Caco-2 (cell line): Measurements from ENCODE around the gene DGKE. TPM values are rescaled to one million over a fixed set of nuclear protein-coding genes. Genes with fewer than 3 reads are reported as not detected.

Experiments
- BruUV-seq: library from RNA; stranded (reverse); fragments of 400-500 nt; replicated peaks from 2 replicates; lab custom pipeline; 2021; lab: Mats Ljungman, UMichigan
- CTCF ChIA-PET: fragments of 300-600 bp; sonication (Branson Sonifier 250); formaldehyde crosslinking; loops from one replicate; lab custom pipeline; 2022; ENCODE audit warnings: antibody characterized with exemption; lab: Charles Lee
- POLR2A ChIA-PET: fragments of 300-600 bp; sonication (Branson Sonifier 250); formaldehyde crosslinking; loops from one replicate; lab custom pipeline; 2022; ENCODE audit warnings: antibody characterized with exemption; lab: Charles Lee
- DNase-seq, 2 experiments: peaks; one replicate each; pipeline versions ENCODE4 v3.0.0 to v3.0.0-alpha.2; 2020 to 2022
- H3K27me3 ChIP-seq: replicated peaks from 2 replicates; pipeline ENCODE4 v1.6.0; 2011; ENCODE audit warnings: low read length; ENCODE audit not compliant: control insufficient read depth, insufficient read depth
- H3K36me3 ChIP-seq: 2 replicates; pipeline ENCODE4 v1.5.1; 2011; ENCODE audit warnings: low read length; ENCODE audit not compliant: control insufficient read depth, insufficient read depth
- H3K4me1 ChIP-seq: fragments of 250-450 bp; sonication (Bioruptor Pico); 2 replicates; pipeline ENCODE4 v1.5.1; 2020; ENCODE audit warnings: mild to moderate bottlenecking
- H3K4me3 ChIP-seq: 2 replicates; pipeline ENCODE4 v1.5.1; 2011; ENCODE audit warnings: low read depth, mild to moderate bottlenecking, control low read depth, low read length
- H3K9me3 ChIP-seq: fragments of 250-450 bp; sonication (Bioruptor Pico); 2 replicates; pipeline ENCODE4 v1.5.1; 2020; ENCODE audit warnings: mild to moderate bottlenecking, moderate library complexity
- H3K27ac Mint-ChIP-seq: one replicate; pipeline ENCODE4 v1.8.0; 2022; ENCODE audit warnings: mixed read lengths; ENCODE audit not compliant: unreplicated experiment
- H3K27me3 Mint-ChIP-seq: one replicate; pipeline ENCODE4 v1.8.0; 2022; ENCODE audit warnings: mixed read lengths; ENCODE audit not compliant: insufficient read depth, unreplicated experiment
- H3K36me3 Mint-ChIP-seq: one replicate; pipeline ENCODE4 v1.8.0; 2022; ENCODE audit warnings: mild to moderate bottlenecking, mixed read lengths; ENCODE audit not compliant: insufficient read depth, unreplicated experiment
- H3K4me1 Mint-ChIP-seq: one replicate; pipeline ENCODE4 v1.8.0; 2022; ENCODE audit warnings: low read depth, mixed read lengths; ENCODE audit not compliant: unreplicated experiment
- H3K4me3 Mint-ChIP-seq: one replicate; pipeline ENCODE4 v1.8.0; 2022; ENCODE audit warnings: mild to moderate bottlenecking, moderate library complexity, mixed read lengths; ENCODE audit not compliant: unreplicated experiment
- H3K9me3 Mint-ChIP-seq: one replicate; pipeline ENCODE4 v1.8.0; 2022; ENCODE audit warnings: mixed read lengths; ENCODE audit not compliant: unreplicated experiment
- intact Hi-C: fragments of 100-400 bp; cut with micrococcal nuclease; formaldehyde crosslinking; loops from one replicate; pipeline ENCODE4 v1.10.0; 2022; ENCODE audit not compliant: unreplicated experiment
- total RNA-seq: library from RNA; stranded (reverse); gene quantifications from 2 replicates; pipeline ENCODE4 v1.2.3, GENCODE V29; 2022
- TF ChIP-seq, protein P1 (sequence below), 2 experiments: fragments of 200-600 bp in 1 of 2; IDR thresholded peaks; 1 replicate in 1 of 2; 2 replicates in 1 of 2; pipeline versions ENCODE4 v1.5.1 to v1.8.0; 2011 to 2022; ENCODE audit warnings: antibody characterized with exemption in 1 of 2, control low read depth in 1 of 2, inconsistent platforms in 1 of 2, low read depth in 1 of 2, low read length in 1 of 2, mild to moderate bottlenecking in 1 of 2, moderate library complexity in 1 of 2; ENCODE audit not compliant: insufficient read depth in 1 of 2, severe bottlenecking in 1 of 2, unreplicated experiment in 1 of 2

Gene DGKE
- total RNA-seq, 1 experiment from 2014 or later: 15.5 TPM

DNA sequence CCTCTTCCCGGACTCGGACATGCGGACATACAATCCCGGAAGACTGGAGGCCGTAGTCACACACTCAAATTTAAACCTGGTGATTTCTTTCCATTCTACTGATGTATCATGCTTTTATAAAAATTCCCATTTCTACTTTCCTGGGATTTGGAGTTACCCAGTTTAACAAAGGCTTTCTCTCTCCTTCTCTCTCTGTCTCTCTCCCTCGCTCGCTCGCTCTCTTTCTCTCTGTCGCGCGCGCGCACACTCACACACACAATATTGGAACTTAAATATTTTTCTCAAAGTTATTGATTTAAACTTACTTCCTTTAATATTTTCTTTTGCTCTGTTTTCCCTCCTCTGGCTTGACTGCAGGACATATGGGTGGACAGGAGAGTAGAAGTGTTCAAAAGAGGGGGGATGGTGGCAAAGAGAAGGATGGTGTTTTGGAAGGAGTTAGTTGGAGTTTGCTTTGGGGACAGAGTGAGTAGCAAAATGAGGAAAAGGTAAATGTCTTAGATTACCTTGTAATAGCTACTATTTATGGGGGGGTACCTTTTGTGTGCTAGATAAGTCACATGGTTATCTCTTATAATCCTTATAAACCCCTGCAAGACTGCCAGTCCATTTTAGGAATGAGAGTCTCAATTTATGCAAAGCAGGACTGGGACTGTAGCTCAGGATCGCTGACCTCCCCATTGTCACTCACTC, 80.8 kb downstream of the DGKE start:
- Histone ChIP-seq H3K9me3 (no peaks in the 10 kb centered on the region), H3K4me1 (peaks cover 22% of the 10 kb centered on the region), H3K36me3 (no peaks in the 10 kb centered on the region; the same call in 1 of the 2 replicates), H3K27me3 (no peaks in the 10 kb centered on the region), H3K4me3 (peak overlapping the region; percentile 90)
- ChIA-PET CTCF (interaction anchor here (0.5 to 1.4 kb wide), 4 partner anchors 25 to 95 kb away, joined by 3 to 13 read pairs (median 4); partner anchors contain the start of gene COIL), POLR2A (interaction anchor here (0.6 to 1.1 kb wide), 6 partner anchors 13 to 95 kb away, joined by 3 to 11 read pairs (median 4); partner anchors contain the start of genes C17orf67, DGKE and SCPEP1)
- H3K27ac Mint-ChIP-seq: peak overlapping the region; percentile 94
- intact Hi-C loops: loop anchor here (1.0 kb wide), 2 partner anchors 80 to 134 kb away; partner anchors contain the start of gene DGKE
- H3K36me3 Mint-ChIP-seq: peaks cover 22% of the 10 kb centered on the region
- BruUV-seq: no TSS peak
- peak overlapping the region; percentile 98 for H3K4me3 Mint-ChIP-seq
- DNase-seq: no peak
- no peaks in the 10 kb centered on the region for H3K27me3 Mint-ChIP-seq
- peaks cover 28% of the 10 kb centered on the region for H3K4me1 Mint-ChIP-seq
- TF ChIP-seq, protein P1, sequence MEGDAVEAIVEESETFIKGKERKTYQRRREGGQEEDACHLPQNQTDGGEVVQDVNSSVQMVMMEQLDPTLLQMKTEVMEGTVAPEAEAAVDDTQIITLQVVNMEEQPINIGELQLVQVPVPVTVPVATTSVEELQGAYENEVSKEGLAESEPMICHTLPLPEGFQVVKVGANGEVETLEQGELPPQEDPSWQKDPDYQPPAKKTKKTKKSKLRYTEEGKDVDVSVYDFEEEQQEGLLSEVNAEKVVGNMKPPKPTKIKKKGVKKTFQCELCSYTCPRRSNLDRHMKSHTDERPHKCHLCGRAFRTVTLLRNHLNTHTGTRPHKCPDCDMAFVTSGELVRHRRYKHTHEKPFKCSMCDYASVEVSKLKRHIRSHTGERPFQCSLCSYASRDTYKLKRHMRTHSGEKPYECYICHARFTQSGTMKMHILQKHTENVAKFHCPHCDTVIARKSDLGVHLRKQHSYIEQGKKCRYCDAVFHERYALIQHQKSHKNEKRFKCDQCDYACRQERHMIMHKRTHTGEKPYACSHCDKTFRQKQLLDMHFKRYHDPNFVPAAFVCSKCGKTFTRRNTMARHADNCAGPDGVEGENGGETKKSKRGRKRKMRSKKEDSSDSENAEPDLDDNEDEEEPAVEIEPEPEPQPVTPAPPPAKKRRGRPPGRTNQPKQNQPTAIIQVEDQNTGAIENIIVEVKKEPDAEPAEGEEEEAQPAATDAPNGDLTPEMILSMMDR (IDR thresholded peaks at IDR 0.05; ENCODE audit: insufficient read depth in 1 of 2, low read depth in 1 of 2, low read length in 1 of 2, severe bottlenecking in 1 of 2, unreplicated experiment in 1 of 2): no peak
- H3K9me3 Mint-ChIP-seq: peaks cover 6% of the 10 kb centered on the region

DNA sequence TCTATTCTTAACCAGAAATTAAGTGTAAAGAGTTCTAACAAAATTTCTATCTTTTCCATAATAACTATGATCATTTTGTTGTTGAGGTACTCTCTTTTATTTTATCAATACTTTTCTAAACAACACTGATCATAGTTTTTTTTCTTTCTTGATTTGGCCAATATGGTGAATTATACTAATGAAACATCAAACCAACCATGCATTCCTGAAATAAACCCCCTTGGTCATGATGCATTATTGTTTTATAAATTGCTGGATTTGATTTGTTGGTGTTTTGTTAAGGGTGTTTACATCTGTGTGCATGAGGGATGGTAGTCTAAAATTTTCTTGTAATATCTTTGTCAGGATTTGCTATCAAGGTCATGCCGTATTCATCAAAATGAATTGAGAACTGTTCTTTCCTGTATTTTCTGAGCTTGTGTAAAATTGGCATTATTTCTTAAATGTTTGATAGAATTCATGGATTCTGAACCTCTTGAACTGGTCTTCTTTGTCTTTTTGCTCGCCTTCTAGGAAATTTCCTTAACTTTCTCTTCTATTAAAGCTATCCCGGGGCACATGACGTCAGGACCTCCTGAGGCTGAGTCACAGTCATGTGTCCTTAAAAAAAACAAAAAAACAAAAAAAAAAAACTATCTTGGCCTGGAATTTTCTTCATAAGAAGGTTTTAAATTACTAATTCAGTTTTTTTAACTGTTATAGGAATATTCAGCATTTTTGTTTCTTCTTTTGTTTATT, 83.8 kb downstream of the DGKE start:
- POLR2A ChIA-PET: no interaction called here
- no peaks in the 10 kb centered on the region for H3K27me3 ChIP-seq

DNA sequence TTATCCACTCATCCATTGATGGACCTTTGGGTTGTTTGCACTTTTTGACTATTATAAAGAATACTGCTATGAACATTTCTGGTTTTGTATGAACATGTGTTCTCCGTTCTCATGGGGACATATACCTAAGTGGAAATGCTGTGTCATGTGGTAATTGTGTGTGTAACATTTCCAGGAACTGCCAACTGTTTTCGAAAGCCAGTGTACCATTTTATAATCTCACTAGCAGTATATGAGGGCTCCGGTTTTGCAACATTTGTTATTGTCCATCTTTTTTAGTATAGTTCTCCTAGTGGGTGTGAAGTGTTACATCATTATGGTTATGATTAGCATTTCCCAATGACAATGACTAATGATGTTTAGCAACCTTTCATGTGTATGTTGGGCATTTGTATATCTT, 85.0 kb downstream of the DGKE start:
- no TSS peak for BruUV-seq
- H3K9me3 Mint-ChIP-seq: peaks cover 11% of the 10 kb centered on the region

More for the DNA sequence above, 83.8 kb downstream of the DGKE start:
- no peak for DNase-seq
- Mint-ChIP-seq H3K36me3 (peaks cover 12% of the 10 kb centered on the region), H3K27me3 (no peaks in the 10 kb centered on the region), H3K9me3 (peaks cover 11% of the 10 kb centered on the region), H3K27ac (no peak overlapping the region), H3K4me1 (peaks cover 23% of the 10 kb centered on the region), H3K4me3 (no peak overlapping the region)
- CTCF ChIA-PET: no interaction called here
- Histone ChIP-seq H3K4me1 (peaks cover 14% of the 10 kb centered on the region), H3K36me3 (no peaks in the 10 kb centered on the region), H3K4me3 (no peak overlapping the region), H3K9me3 (no peaks in the 10 kb centered on the region; the same call in 1 of the 2 replicates)
- BruUV-seq: no TSS peak
- intact Hi-C loops: no loop called here
- TF ChIP-seq, protein P1 (IDR thresholded peaks at IDR 0.05; ENCODE audit: insufficient read depth in 1 of 2, low read depth in 1 of 2, low read length in 1 of 2, severe bottlenecking in 1 of 2, unreplicated experiment in 1 of 2): no peak

More for the DNA sequence above, 85.0 kb downstream of the DGKE start:
- ChIA-PET CTCF (no interaction called here), POLR2A (no interaction called here)
- Histone ChIP-seq H3K9me3 (no peaks in the 10 kb centered on the region; the same call in 1 of the 2 replicates), H3K27me3 (no peaks in the 10 kb centered on the region), H3K4me3 (no peak overlapping the region), H3K4me1 (peaks cover 14% of the 10 kb centered on the region), H3K36me3 (no peaks in the 10 kb centered on the region)
- Mint-ChIP-seq H3K4me3 (no peak overlapping the region), H3K27ac (no peak overlapping the region), H3K4me1 (peaks cover 23% of the 10 kb centered on the region), H3K36me3 (peaks cover 9% of the 10 kb centered on the region), H3K27me3 (no peaks in the 10 kb centered on the region)
- TF ChIP-seq, protein P1 (IDR thresholded peaks at IDR 0.05; ENCODE audit: insufficient read depth in 1 of 2, low read depth in 1 of 2, low read length in 1 of 2, severe bottlenecking in 1 of 2, unreplicated experiment in 1 of 2): no peak
- DNase-seq: no peak
- intact Hi-C loops: no loop called here
